GM19193 (cell line): ENCODE data around the gene FAAP20.

Source experiments
- POLR2A ChIP-seq: IDR thresholded peaks from 4 replicates; pipeline ENCODE4 v1.6.1; 2011; ENCODE audit not compliant: insufficient read depth, insufficient read length; ENCODE audit errors: extremely low read depth

The FAAP20 gene

DNA sequence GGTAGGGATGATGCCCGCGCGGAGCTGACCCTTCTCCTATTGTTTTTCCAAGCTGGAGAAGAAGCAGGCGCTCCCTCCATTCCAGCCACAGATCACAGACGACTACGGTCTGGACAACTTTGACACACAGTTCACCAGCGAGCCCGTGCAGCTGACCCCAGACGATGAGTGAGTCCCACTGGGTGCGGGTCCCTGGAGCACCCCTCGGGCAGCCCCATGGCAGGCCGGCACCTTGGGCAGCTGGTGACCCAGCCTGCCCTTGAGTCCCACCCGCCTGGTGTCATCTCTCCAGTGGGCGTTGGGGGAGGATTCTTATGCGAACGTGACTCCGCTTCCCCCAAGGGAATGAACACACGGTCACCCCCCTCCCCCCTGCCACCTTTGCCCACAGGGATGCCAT lies 10.0 kb downstream of the FAAP20 start:
- TF ChIP-seq POLR2A, result no peak

DNA sequence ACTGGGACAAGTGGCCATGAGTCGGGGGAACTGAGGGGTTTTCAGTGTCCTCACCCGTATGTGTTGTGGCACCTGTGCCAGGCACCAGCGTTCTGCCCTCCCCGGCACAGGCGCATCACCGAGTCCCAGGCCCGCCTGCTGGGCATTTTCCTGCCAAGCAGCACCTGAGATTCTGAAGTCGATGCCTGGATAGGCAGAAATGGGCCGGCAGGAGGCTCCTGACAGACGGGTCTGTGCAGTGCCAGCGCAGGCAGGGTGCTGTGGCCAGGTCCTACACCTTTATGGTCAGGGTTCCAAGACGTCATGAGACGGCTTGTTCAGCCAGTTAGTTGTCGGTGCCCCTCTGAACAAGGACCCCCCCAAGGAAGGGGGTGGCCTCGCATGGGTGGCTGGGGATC lies 10.6 kb downstream of the FAAP20 start:
- TF ChIP-seq POLR2A, result no peak

DNA sequence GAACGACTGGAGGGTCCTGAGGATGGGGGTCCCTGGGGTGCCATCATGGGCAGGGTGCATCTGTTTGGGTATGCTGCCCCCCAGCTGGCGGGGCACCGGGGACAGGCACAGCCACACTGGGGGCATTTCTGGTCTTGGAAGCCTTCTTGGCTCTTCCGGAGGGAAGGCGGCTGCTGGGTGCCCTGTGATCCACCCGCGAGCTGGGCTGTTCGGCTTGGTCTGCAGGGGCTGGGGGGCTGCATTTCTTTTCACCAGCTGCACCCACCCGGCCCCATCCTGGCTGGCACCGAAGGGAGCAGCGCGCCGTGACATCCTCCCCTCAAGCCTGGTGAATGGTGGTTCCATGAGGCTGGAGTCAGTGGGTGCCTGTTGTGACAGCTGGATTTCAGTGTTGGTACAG lies 12.2 kb downstream of the FAAP20 start:
- no peak for TF ChIP-seq POLR2A

DNA sequence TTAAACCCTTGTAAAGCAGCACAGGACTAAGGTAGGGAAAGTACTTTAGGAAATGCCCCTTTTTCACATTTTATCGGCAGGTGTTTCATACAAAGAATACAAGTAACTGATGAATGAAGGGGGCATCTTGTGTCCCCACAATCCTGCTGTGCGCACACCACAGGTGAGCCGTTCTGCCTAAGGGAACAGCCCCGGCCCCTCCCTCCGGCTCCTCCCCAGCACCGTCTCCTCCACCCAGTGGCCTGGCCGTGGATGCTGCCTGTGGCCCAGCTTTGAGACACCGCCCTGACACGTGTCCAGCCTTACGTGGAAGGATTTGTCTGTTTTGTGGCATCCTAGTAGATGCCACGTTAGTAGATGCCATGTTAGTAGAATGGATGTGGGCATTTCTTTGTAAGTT lies 12.8 kb downstream of the FAAP20 start:
- no peak for TF ChIP-seq POLR2A

DNA sequence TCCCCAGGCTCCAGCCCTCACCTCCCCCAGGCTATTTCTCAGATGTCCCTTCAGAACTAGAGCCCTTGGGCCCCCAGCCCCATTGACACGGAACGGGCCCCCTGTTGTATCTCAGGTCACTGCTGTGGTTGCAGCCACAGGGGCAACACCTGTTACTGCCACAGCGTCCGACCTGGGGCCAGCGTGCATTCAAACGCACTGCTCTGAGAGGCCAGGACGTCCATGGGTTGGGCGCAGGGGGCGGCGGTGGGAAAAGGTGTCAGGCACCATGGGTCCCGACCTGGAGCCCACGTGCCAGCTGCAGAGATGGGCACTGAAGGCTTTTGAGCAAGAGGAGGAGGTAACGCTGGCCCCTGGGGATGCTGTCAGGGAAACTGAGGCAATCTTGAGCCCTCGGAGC lies 13.3 kb downstream of the FAAP20 start:
- TF ChIP-seq POLR2A, result no peak

DNA sequence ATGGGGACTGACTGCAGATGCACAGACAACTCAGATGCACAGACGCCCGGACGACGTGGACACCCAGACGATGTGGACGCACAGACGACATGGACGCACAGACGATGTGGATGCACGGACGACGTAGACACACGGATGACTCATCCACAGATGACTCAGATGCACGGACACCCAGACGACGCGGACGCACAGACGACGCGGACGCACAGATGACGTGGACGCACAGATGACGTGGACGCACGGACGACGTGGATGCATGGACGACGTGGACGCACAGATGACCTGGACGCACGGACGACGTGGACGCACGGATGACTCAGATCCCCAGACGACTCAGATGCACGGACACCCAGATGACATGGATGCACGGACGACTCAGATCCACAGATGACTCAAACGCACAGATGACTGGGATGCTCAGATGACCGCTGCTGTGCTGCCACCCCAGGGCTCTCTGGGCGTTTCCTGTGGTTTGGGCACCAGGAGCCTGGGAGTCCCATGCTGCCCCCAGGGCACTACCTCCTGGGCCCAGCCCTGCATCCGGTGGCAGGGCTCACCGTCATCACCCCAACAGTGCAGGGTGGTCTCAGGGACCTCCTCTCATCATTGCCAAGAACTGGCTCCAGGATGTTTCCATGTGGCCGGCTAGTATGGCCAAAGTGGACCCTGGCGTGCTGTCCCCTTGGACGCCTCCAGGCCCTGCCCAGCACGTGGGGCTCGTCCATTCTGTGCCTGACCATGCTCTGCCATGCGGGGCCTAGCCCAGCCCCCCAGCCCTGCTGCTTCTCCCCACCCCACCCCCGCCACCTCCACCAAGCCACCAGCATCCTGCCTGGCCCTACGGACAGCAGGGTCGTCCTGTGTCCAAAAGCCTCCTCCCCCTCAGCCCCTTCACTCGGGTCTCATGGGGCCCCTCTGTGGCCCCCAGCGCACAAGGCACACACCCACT lies 14.0 kb downstream of the FAAP20 start:
- no peak for TF ChIP-seq POLR2A

DNA sequence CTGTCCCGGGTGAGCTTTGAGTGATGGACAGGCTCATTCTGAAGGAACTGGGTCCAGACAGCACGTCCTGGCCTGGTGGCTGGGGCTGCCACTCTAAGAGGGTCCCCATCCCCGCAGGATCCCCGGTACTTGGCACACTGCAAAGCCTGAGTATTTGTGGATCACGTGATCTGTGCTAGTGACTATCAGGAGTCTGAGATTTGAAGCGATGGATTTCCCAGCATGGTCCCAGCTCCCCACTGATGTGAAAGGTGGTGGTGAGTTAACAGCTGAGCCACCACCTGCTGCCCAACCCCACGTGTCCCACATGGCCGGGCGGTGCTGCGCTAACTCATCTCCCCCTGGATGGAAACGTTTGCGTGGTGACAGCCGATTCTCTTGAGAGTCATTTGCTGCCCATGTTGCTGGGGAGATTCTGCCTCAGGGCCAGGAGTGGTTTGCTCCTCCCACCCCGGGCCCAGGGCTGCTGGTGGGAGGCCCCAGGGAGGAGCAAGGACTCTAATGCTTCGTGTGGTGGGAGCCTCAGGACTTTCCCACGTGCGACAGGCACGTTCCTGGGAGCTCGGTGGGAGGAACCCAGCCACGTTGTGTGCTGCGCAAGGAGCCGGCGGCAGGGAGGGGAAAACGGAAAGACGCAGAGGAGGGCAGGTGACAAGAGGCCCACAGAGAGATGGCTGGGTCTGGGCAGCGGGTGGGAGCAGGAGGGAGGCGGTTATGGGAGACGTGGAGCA lies 15.1 kb downstream of the FAAP20 start:
- TF ChIP-seq POLR2A, result no peak

DNA sequence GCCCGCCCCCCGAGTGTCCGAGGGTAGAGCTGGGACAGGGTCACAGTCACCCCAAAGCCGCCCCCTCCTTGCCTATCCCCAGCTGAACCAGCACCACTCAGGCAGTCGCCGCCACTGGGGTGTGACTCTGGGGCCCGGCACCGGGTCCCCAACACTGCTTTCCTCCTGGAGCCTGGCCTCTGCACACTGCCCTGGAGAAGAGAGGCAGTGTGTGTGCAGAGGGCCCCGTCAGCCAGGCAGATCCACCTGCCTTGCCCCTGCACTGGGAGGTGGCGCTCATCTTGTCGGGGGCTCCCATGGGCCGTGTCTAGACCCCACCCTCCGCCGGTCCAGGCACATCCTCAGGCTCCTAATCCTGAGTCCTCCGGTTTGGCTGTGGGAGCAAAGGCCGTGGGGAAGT lies 15.7 kb downstream of the FAAP20 start:
- TF ChIP-seq POLR2A, result no peak

DNA sequence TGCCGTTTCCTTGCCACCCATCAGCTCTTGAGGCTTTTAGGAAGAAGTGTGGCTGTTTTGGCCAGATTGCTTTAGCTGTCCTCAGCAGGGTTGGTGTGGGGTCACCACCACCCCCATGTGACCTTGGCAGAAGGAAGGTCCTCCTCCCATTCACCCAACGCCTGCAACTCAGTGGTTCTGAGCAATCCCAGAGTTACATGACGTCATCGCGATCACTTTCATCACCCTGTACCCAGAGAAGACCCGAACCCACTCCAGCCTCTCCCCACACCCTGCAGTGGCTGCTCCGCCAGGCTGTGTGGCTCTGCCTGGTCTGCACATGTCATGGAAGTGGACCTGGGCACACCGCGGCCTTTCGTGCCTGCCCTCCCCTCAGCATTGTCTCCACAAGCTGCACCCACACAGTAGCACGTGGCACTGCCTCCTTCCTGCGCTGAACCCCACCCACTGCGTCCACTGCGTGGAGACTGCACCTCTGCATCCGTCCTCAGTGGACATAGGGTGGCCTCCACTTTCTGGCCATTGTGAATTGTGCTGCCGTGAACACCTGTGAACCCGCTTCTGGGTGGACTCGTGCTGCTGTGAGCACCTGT lies 16.5 kb downstream of the FAAP20 start:
- TF ChIP-seq POLR2A, result no peak

DNA sequence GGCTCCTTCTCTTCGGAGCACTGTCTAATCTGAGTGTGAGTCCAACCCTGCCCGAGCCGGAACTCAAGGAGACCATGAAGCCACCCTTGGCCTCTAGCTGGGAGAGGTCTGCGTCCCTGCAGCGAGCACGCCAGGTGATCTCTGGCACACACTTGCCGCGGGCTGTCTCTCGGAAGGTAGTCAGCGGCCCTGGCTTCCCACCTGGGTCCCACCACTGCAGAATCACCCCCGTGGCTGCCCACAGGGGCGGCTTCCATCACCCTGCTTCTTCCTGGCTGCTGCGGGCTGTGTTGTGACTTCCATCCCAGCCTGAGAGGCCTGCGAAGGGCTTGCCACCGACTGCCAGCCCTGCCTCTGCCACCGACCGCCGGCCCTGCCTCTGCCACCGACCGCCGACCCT lies 17.0 kb downstream of the FAAP20 start:
- no peak for TF ChIP-seq POLR2A

DNA sequence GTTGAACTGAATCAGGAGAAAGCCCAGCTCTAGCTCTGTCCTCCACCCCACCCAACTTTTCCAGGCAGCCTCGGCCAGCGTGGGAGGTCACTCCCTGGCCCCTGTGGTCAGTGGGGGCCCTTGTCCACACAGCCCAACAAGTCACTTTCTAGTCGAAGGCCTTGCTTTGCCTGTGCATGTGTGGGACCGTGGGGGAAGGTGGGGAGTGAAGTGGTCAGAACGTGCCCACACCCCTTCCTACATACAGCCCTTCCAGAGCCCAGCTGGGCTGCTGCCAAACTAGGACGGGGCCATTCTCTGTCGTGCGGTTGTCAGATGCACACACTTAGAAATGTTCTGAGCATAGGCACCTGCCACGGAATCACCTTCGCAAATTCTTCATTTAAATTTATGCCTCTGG lies 18.0 kb downstream of the FAAP20 start:
- no peak for TF ChIP-seq POLR2A

DNA sequence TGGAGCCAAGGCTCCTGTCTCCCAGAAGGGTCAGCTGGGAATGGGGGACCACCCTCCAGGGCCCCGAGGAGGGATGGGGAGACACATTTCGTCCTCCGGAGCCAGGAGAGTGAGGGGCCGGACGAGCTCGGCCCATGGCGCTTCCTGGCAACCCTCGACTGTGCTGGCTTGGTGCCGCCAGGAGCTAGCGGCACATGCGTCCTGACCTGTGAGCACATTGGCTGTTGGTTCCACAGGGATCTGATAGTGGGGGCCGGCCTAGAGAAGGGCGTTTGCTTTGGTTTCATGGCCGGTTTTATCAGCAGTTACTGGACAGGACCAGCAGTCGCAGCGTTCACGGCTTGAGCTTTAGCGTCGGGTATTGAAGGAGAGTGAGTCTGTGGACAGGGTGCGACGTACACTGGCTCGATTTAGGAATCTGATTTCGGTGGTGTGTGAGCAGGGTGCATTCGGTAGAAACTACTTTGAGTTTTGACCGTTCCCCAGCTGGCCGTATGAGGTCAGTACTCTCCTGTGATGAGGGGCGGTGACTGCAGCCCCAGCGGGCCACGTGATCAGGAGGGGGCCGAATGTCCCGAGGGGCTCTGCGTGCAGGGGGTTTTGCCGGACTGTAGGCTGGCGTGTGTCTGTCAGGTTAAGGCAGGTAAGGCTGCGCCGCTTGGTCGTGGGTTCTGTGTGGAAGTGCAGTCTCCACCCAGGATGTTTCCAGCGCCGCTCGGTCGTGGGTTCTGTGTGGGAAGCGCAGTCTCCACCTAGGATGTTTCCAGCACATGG lies 18.7 kb downstream of the FAAP20 start:
- no peak for TF ChIP-seq POLR2A

DNA sequence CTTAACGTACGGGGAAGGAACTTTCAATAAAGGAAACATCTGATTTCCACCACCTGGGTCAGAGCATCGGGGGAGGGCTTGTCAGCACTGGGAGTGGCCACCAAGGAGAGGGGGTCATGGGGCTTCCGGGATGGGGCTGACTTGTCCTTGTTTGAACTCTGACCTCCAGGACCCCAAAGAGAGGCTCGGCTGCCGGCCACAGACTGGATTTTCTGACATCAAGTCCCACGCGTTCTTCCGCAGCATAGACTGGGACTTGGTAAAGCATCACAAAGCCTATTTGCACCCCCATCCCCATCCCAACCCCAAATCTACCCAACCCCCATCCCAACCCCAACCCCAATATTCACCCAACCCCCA lies 19.5 kb downstream of the FAAP20 start:
- no peak for TF ChIP-seq POLR2A

DNA sequence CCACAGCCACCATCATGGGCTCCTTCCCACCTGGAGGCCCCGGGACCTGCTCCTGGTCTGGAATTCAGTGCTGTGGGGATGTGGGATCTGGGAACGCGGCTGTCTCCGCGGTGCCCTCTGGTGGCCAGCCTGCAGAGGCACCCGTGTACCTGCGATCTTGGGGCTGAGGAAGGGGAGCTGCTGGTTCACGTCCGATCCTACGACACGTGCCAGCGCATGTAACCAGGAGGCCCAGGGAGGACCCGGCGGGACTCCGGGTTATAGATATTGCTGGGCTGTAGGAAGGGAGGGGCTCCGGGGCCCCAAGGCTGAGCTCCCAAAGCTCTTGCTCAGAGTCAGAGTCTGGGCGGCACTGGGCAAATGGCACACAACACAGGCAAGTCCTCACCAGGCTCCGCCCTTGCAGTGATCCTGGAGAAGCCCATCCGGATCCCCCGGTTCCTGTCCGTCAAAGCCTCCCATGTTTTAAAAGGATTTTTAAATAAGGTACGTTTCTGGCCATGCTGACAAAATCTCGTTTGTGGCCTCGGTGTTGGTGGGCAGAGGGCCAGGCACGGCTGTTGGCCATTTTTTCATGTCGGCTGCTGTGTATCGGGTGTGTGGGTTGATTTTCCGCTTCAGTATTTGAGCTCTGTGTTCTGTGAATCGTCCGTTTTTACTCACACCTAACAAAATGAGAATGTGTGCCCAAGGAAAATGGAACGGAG lies 20.1 kb downstream of the FAAP20 start:
- TF ChIP-seq POLR2A, result no peak

DNA sequence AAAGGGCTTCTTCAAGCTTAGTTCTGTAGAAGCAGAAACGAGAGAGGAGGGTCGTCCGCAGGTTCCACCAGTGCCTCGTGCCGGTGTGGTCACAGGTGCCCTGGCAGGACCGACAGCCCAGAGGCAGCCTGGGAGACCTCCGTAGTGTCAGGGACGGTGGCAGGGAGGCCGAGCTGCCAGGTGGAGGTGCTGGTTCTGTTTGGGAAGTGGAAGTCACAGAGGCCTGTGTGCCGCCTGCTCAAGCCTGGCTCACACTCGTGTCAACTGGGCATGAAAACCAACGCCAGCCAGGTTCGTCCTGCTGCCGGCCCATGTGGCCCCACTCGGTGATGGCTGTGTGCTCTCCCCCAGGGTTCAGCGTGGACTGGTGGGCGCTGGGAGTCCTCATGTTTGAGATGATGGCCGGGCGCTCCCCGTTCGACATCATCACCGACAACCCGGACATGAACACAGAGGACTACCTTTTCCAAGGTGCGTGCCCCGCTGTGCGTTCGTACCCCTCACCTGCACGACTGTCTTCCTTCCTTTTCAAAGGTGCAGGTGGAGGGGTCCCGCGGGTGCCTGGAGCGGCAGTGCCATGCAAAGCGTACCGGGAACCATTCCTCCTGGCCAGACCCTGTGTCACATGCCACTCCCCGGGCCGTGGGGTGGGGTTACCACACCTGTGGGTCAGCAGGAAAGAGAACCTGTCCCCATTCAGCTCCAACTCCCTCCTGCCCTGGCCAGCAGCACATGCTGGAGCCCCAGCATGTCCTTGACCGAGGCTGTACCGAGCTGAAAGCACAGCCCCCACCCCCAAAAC lies 20.8 kb downstream of the FAAP20 start:
- TF ChIP-seq POLR2A, result no peak
